Pancreas (tissue), 10 donors: ENCODE measurements around the gene POLD3. TPM values are rescaled to one million over a fixed set of nuclear protein-coding genes. Genes with fewer than 3 reads are reported as not detected.

Source experiments
- ATAC-seq, 4 donors: fragments of 200-7000 bp; cut with Tn5 transposase; one replicate each; pipeline versions ENCODE4 v1.8.0 to v1.9.1; 2020; ENCODE audit warnings: mild to moderate bottlenecking in 4 of 4, moderate library complexity in 4 of 4
- DNase-seq, 6 donors: peaks; one replicate each; pipeline ENCODE4 v3.0.0-alpha.2; 2020
- FAIRE-seq: peaks from 2 replicates; lab custom pipeline; 2012; peaks lifted over from hg19 to GRCh38; lab: Jason Lieb, UNC
- H3K27ac ChIP-seq, 4 donors: fragments of 200-600 bp; sonication (generic); 1 replicate in 3 of 4; 2 replicates in 1 of 4; pipeline versions ENCODE4 v1.5.0 to v1.8.0; 2020
- H3K27me3 ChIP-seq, 4 donors: fragments of 200-600 bp; one replicate each; pipeline ENCODE4 v1.8.0; 2021
- H3K36me3 ChIP-seq, 3 donors: fragments of 200-600 bp; sonication (generic) in 1 of 3; one replicate each; pipeline versions ENCODE4 v1.5.0 to v1.8.0; 2020 to 2021
- H3K4me1 ChIP-seq, 3 donors: fragments of 200-600 bp; one replicate each; pipeline ENCODE4 v1.8.0; 2021
- H3K4me3 ChIP-seq, 4 donors: fragments of 200-600 bp; sonication (generic) in 2 of 4; one replicate each; pipeline versions ENCODE4 v1.5.0 to v1.8.0; 2020 to 2021
- H3K9me3 ChIP-seq, 4 donors: fragments of 200-600 bp; one replicate each; pipeline ENCODE4 v1.8.0; 2021
- WGBS, 2 donors: extraction: QIAGEN DNeasy Blood & Tissue Kit; methylation state at CpG; one replicate each; pipeline ENCODE4 v1.1.7; 2013; 5-methylcytosine and 5-hydroxymethylcytosine counted together
- intact Hi-C, 3 donors: fragments of 100-400 bp; cut with DNase I; formaldehyde crosslinking; loops; one replicate each; pipeline versions ENCODE4 v1.11.1 to v1.14.2; 2022
- polyA plus RNA-seq, 2 donors: library from polyadenylated mRNA; stranded (reverse); fragments of 200-250 nt; gene quantifications; one replicate each; pipeline ENCODE4 v1.2.3, GENCODE V29; 2013
- total RNA-seq, 6 donors: library from RNA; stranded (reverse); fragmentation: NEBNext Ultra II Directional in 4 of 6; extraction: Animal tissue kit (Norgen Biotek cat#: 25700) in 4 of 6; gene quantifications; one replicate each; pipeline versions ENCODE4 v1.2.1 to v1.2.4, GENCODE V29; 2021 to 2023
- TF ChIP-seq, protein P1 (sequence below), 4 donors: fragments of 200-600 bp; sonication (generic) in 3 of 4; IDR thresholded peaks; one replicate each; pipeline versions ENCODE4 v1.5.0 to v1.8.0; 2021; ENCODE audit warnings: antibody characterized with exemption in 4 of 4
- donor health status: healthy with polysubstance abuse.
- donor health status: DM: no; HTN: no; CAD: no; lungs with moderate emphysema.
- donor health status: DM: no; HTN: no; CAD: no.
- donor health status: control.
- donor health status: control.
- donor health status: Bipolar disorder and iron deficiency.
- donor health status: DM: yes; HTN: yes; CAD: no.
- donor health status: DM: no; HTN: no; CAD: no.
- donor health status: DM: no; HTN: no; CAD: no.
- donor health status: DM: yes; HTN: yes; CAD: no.

Gene POLD3
- total and polyA plus RNA-seq, 8 donors = 7.2 to 14.0 (median 9.6) TPM

DNA sequence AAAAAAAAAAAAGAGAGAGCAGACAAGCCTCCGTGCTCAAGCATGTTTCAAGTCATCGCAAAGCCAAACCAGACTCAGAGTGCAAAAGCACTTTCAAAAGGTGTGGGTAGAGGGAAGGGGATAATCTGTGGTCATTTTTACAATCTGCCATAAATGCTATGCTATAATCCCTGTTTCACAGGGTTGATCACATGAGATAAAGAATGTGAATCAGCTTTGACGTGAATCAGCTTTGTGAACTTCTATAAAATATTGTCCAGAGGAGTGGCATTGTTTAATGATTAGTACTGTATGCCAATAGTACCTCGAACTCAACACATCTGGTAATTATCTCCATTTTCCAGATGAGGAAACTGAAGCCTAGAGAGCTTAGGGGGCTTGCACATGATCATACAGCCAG lies 20.0 kb upstream of the POLD3 start:
- ATAC-seq = no peak
- Histone ChIP-seq H3K9me3 (no peaks in the 10 kb centered on the region), H3K36me3 (no peaks in the 10 kb centered on the region), H3K4me1 (peaks cover 10 to 20% (median 15%) of the 10 kb centered on the region in 3 donors), H3K4me3 (no peak overlapping the region), H3K27ac (no peak overlapping the region), H3K27me3 (no peaks in the 10 kb centered on the region)
- DNase-seq = no peak
- intact Hi-C loops = loop anchor here in 2 of 3 donors (5.0 to 10.0 kb wide), 2 partner anchors 120 to 318 kb away; no protein-coding TSS in a partner anchor
- no peak for FAIRE-seq
- WGBS, 2 donors = 76 to 77% methylated on average over 4 of the region's 4 CpGs
- TF ChIP-seq, protein P1, sequence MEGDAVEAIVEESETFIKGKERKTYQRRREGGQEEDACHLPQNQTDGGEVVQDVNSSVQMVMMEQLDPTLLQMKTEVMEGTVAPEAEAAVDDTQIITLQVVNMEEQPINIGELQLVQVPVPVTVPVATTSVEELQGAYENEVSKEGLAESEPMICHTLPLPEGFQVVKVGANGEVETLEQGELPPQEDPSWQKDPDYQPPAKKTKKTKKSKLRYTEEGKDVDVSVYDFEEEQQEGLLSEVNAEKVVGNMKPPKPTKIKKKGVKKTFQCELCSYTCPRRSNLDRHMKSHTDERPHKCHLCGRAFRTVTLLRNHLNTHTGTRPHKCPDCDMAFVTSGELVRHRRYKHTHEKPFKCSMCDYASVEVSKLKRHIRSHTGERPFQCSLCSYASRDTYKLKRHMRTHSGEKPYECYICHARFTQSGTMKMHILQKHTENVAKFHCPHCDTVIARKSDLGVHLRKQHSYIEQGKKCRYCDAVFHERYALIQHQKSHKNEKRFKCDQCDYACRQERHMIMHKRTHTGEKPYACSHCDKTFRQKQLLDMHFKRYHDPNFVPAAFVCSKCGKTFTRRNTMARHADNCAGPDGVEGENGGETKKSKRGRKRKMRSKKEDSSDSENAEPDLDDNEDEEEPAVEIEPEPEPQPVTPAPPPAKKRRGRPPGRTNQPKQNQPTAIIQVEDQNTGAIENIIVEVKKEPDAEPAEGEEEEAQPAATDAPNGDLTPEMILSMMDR (IDR thresholded peaks at IDR 0.05) = no peak

DNA sequence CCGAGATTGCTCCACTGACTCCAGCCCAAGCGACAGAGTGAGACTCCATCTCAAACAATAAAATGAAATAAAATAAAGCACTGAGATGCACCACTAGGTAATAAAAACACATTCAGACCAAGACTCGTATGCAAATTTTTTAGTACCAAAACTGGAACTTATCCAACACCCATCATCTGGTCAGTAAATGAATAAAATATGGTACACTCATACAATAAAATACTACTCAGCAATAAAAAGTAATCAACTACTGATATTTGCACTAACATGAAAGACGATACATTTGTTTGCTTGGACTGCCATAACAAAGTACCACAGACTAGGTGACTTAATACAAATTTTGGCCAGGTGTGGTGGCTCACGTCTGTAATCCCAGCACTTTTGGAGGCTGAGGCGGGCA lies 17.8 kb upstream of the POLD3 start:
- no peak for ATAC-seq
- no peak for FAIRE-seq
- Histone ChIP-seq H3K4me1 (peaks cover 10 to 28% (median 22%) of the 10 kb centered on the region in 3 donors), H3K27me3 (no peaks in the 10 kb centered on the region), H3K9me3 (no peaks in the 10 kb centered on the region), H3K36me3 (no peaks in the 10 kb centered on the region), H3K4me3 (no peak overlapping the region), H3K27ac (no peak overlapping the region)
- TF ChIP-seq, protein P1 (IDR thresholded peaks at IDR 0.05) = no peak
- 84 to 88% methylated on average over 6 of the region's 6 CpGs for WGBS, 2 donors
- intact Hi-C loops = loop anchor here in 2 of 3 donors (5.0 to 10.0 kb wide), 2 partner anchors 122 to 320 kb away; no protein-coding TSS in a partner anchor
- no peak for DNase-seq

DNA sequence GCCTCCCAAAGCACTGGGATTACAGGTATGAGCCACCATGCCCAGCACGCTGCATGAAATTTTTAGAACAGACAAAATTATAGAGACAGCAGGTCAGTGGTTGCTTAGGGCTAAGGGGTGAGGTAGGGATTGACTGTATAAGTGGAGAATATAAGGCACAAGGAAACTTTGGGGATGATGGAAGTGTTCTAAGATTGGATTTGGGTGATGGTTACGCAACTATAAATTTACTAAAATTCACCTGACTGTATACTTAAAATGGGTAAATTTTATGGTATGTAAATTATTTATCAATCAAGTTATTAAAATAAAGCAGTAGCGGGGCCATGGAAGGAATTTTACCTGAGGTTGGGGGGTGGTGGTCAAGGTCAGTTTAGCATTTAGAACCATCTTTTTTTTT lies 16.4 kb upstream of the POLD3 start:
- intact Hi-C loops = loop anchor here in 1 of 3 donors (10.0 kb wide), 1 partner anchor 321 kb away; no protein-coding TSS in a partner anchor
- WGBS, 2 donors = 96 to 99% methylated on average over 3 of the region's 3 CpGs
- Histone ChIP-seq H3K27ac (no peak overlapping the region), H3K4me3 (no peak overlapping the region), H3K27me3 (no peaks in the 10 kb centered on the region), H3K36me3 (no peaks in the 10 kb centered on the region), H3K9me3 (no peaks in the 10 kb centered on the region), H3K4me1 (peaks cover 11 to 32% (median 28%) of the 10 kb centered on the region in 3 donors)
- ATAC-seq (no peak), DNase-seq (no peak), FAIRE-seq (no peak)
- TF ChIP-seq, protein P1 (IDR thresholded peaks at IDR 0.05) = no peak

DNA sequence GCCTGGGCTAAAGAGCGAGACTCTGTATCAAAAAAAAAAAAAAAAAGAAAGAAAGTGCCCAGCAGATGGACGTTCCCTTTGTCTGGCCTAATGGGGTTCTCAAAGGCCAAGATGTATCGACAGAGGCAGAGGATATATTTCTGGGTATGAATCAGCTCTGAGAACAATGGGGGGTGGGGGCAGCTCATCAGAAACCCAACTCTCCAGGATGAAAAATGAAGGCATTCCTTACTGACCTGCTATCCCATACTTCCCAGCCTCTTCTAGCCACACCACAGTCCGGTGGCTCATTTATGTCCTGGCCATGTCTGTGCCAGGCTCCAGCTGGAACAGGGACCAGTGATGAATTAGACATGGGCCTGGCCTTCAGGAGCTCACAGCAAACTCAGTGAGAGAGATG lies 15.2 kb upstream of the POLD3 start:
- ATAC-seq = no peak
- TF ChIP-seq, protein P1 (IDR thresholded peaks at IDR 0.05) = no peak
- FAIRE-seq = no peak
- 93 to 96% methylated on average over 4 of the region's 4 CpGs for WGBS, 2 donors
- H3K27ac ChIP-seq = no peak overlapping the region
- H3K36me3 ChIP-seq = no peaks in the 10 kb centered on the region
- intact Hi-C loops = loop anchor here in 1 of 3 donors (10.0 kb wide), 1 partner anchor 322 kb away; no protein-coding TSS in a partner anchor
- no peak for DNase-seq
- H3K27me3 ChIP-seq = no peaks in the 10 kb centered on the region
- H3K9me3 ChIP-seq = no peaks in the 10 kb centered on the region
- H3K4me1 ChIP-seq = peaks cover 14 to 36% (median 30%) of the 10 kb centered on the region in 3 donors
- H3K4me3 ChIP-seq = no peak overlapping the region
